Activated naive CD4-positive, alpha-beta T cell treated with anti-CD3 and anti-CD28 coated beads for 36 hours (primary cell): ENCODE results near the gene ZNF80. TPM values are rescaled to one million over a fixed set of nuclear protein-coding genes. Genes with fewer than 3 reads are reported as not detected.
"Not testable (repeated sequence)": the region's sequence is repeated elsewhere in the genome, so short reads cannot be mapped to it uniquely, and the experiment has no call there.

ENCODE experiments used
- CTCF ChIA-PET: fragments of 350-600 bp; sonication (Branson Sonifier 250); formaldehyde crosslinking; loops from one replicate; lab custom pipeline; 2021; ENCODE audit warnings: antibody characterized with exemption; lab: Charles Lee
- DNase-seq: peaks from one replicate; pipeline ENCODE4 v3.0.0-alpha.2; 2020
- H3K27ac Mint-ChIP-seq: one replicate; pipeline ENCODE4 v1.8.0; 2021; ENCODE audit warnings: mild to moderate bottlenecking, mixed read lengths
- H3K27me3 Mint-ChIP-seq: one replicate; pipeline ENCODE4 v1.8.0; 2021; ENCODE audit warnings: low read depth, mixed read lengths
- H3K36me3 Mint-ChIP-seq: one replicate; pipeline ENCODE4 v1.8.0; 2021; ENCODE audit warnings: low read depth, mixed read lengths
- H3K4me1 Mint-ChIP-seq: one replicate; pipeline ENCODE4 v1.8.0; 2021; ENCODE audit warnings: low read depth, mixed read lengths
- H3K4me3 Mint-ChIP-seq: one replicate; pipeline ENCODE4 v1.8.0; 2021; ENCODE audit warnings: mild to moderate bottlenecking, moderate library complexity, mixed read lengths
- H3K9me3 Mint-ChIP-seq: one replicate; pipeline ENCODE4 v1.8.0; 2021; ENCODE audit warnings: mixed read lengths
- intact Hi-C: fragments of 100-400 bp; cut with micrococcal nuclease; formaldehyde crosslinking; loops from one replicate; pipeline ENCODE4 v1.15.1; 2023
- total RNA-seq, 2 experiments: library from RNA; stranded (reverse); gene quantifications; one replicate each; pipeline ENCODE4 v1.2.3, GENCODE V29; 2021

Gene ZNF80
- total RNA-seq = under 1 TPM; 0.44 to 0.67 TPM

DNA sequence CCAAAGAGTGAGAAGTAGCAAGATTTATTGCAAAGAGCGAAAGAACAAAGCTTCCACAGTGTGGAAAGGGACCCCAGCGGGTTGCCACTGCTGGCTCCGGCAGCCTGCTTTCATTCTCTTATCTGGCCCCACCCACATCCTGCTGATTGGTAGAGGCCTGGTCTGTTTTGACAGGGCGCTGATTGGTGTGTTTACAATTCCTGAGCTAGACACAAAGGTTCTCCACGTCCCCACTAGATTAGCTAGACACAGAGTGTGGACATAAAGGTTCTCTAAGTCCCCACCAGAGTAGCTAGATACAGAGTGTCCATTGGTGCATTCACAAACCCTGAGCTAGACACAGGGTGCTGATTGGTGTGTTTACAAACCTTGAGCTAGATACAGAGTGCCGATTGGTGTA, at the start of gene ZNF80:
Gene ZNF80 (minus strand): TSS at position 101 of the 400 bp plus-strand sequence. CDS start 504 bp downstream, outside the sequence.
- H3K27ac Mint-ChIP-seq, H3K9me3 Mint-ChIP-seq, H3K27me3 Mint-ChIP-seq, intact Hi-C loops, H3K36me3 Mint-ChIP-seq, DNase-seq: not testable (repeated sequence)
- CTCF ChIA-PET = interaction anchor here (0.6 kb wide), 1 partner anchor 539 kb away, joined by 4 read pairs; no protein-coding TSS in a partner anchor
- H3K4me3 Mint-ChIP-seq = peak within 1 kb of the TSS; percentile 52
- H3K4me1 Mint-ChIP-seq = peaks cover 38% of the 10 kb centered on the region

DNA sequence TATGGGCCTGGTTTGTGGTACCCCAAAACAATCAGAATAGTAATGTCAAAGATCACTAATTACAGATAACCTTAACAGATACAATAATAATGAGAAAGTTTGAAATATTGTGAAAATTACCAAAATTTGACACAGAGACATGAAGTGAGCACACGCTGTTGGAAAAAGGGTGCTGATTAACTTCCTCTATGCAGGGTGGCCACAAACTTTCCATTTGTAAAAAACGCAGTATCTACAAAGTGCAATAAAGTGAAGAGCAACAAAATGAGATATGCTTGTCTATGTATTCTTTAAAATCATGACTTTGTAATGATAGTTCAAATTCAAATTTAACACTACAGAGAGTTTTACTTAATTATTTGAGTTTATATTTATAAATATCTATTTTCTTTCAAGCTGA, 48.9 kb upstream of the ZNF80 start:
- Mint-ChIP-seq H3K27ac (no peak overlapping the region), H3K27me3 (no peaks in the 10 kb centered on the region), H3K36me3 (no peaks in the 10 kb centered on the region), H3K4me3 (no peak overlapping the region), H3K9me3 (no peaks in the 10 kb centered on the region), H3K4me1 (peaks cover 16% of the 10 kb centered on the region)
- DNase-seq = no peak
- intact Hi-C loops = no loop called here
- CTCF ChIA-PET = no interaction called here

DNA sequence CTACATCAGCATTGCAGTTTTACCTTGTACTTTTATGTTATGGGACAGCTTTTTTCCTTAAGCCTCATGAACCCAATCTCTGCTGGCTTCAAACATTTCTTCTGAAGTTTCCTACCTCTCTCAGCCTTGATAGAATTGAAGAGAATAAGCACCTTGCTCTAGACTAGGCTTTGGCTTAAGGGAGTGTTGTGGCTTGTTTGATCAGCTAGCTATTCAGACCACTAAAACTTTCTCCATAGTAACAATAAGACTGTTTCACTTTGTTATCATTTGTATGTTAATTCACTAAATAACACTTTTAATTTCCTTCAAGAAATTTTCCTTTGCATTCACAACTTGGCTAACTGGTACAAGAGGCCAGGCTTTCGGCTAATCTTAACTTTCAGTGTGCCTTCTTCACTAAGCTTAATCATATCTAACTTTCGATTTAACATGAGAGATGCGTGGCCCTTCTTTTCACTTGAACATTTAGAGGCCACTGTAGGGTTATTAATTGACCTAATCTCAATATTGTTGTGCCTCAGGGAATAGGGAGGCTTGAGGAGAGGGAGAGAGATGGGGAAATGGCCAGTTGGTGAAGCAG, 48.4 kb upstream of the ZNF80 start:
- DNase-seq = no peak
- Mint-ChIP-seq H3K4me1 (peaks cover 11% of the 10 kb centered on the region), H3K9me3 (no peaks in the 10 kb centered on the region), H3K36me3 (no peaks in the 10 kb centered on the region), H3K4me3 (no peak overlapping the region), H3K27me3 (no peaks in the 10 kb centered on the region), H3K27ac (peak overlapping the region; percentile 52)
- CTCF ChIA-PET = interaction anchor here (0.6 kb wide), 1 partner anchor 98 kb away, joined by 3 read pairs; no protein-coding TSS in a partner anchor
- intact Hi-C loops = no loop called here

DNA sequence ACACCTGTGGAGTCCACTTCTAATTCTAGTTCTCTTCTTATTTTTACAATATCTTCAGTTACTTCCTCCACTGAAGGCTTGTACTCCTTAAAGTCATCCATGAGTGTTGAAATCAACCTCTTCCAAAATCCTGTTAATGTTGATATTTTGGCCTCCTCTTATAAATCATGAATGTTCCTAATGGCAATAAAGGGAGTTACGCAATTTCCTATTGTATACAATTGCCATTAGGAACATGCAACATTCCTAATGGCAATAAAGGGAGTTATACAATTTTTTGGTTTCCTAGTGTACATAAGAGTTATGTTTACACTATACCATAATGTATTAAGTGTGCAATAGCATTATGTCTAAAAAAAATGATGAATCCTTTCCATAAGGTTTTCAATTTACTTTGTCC, 47.3 kb upstream of the ZNF80 start:
- intact Hi-C loops = no loop called here
- H3K27me3 Mint-ChIP-seq = no peaks in the 10 kb centered on the region
- H3K4me3 Mint-ChIP-seq = no peak overlapping the region
- H3K9me3 Mint-ChIP-seq = no peaks in the 10 kb centered on the region
- H3K36me3 Mint-ChIP-seq = no peaks in the 10 kb centered on the region
- H3K27ac Mint-ChIP-seq = no peak overlapping the region
- peaks cover 11% of the 10 kb centered on the region for H3K4me1 Mint-ChIP-seq
- no peak for DNase-seq
- CTCF ChIA-PET = interaction anchor here (1.0 kb wide), 1 partner anchor 530 kb away, joined by 3 read pairs; no protein-coding TSS in a partner anchor

DNA sequence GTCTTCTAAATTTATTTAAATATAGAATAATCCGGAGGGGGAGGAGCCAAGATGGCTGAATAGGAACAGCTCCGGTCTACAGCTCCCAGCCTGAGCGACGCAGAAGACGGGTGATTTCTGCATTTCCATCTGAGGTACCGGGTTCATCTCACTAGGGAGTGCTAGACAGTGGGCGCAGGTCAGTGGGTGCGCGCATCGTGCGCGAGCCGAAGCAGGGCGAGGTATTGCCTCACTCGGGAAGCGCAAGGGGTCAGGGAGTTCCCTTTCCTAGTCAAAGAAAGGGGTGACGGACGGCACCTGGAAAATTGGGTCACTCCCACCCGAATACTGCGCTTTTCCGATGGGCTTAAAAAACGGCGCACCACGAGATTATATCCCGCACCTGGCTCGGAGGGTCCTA, 39.5 kb upstream of the ZNF80 start:
- intact Hi-C loops, CTCF ChIA-PET: not testable (repeated sequence)

DNA sequence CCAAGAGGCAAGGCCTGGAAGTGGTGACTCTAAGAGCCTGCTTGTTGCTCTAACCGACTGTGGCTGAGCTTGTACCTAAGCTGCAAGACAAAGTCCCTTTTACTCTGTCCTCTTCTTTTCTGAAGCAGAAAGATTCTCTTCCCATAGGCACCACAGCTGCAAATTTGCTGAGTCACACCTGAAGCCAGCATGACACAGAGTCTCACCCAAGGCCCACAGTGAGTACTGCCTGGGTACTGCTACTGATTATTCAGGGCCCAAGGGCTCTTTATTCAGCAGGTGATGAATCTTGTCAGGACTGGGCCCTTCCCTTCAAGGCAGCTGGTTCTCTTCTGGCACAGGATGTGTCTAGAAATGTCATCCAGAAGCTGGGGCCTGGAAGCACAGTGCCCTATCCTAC, 37.6 kb upstream of the ZNF80 start:
- no peak overlapping the region for H3K27ac Mint-ChIP-seq
- intact Hi-C loops = no loop called here
- no peaks in the 10 kb centered on the region for H3K4me1 Mint-ChIP-seq
- peaks cover 2% of the 10 kb centered on the region for H3K36me3 Mint-ChIP-seq
- peaks cover 4% of the 10 kb centered on the region for H3K9me3 Mint-ChIP-seq
- peak; percentile 36 for DNase-seq
- no peaks in the 10 kb centered on the region for H3K27me3 Mint-ChIP-seq
- no peak overlapping the region for H3K4me3 Mint-ChIP-seq
- CTCF ChIA-PET = no interaction called here

More for the DNA sequence above, 39.5 kb upstream of the ZNF80 start:
- not testable (repeated sequence) for H3K9me3 Mint-ChIP-seq, DNase-seq, H3K27ac Mint-ChIP-seq, H3K4me1 Mint-ChIP-seq, H3K27me3 Mint-ChIP-seq, H3K4me3 Mint-ChIP-seq, H3K36me3 Mint-ChIP-seq

DNA sequence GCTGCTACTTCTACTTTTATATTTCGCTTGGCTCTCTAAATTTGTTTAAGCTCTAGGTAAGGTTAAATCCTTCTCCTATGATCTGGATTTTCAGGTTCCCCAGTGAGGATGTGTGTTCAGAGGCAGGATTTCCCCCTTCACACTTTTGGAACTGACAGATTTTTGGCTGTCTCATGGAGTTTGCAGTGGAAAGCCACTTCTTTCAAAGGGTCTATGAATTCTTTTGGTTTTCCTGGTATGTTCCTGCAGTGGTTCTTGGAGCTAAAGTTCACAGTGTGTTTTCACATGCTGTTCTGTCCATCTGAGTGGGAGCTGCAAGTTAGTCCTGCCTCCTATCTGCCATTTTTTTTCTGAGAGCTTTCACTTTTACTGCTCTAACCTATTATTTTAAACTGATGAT, 34.9 kb upstream of the ZNF80 start:
- Mint-ChIP-seq H3K4me1 (no peaks in the 10 kb centered on the region), H3K4me3 (no peak overlapping the region), H3K9me3 (peaks cover 12% of the 10 kb centered on the region), H3K27me3 (no peaks in the 10 kb centered on the region), H3K36me3 (peaks cover 3% of the 10 kb centered on the region), H3K27ac (no peak overlapping the region)
- DNase-seq = no peak
- CTCF ChIA-PET = interaction anchor here (1.4 kb wide), 1 partner anchor 10 kb away, joined by 3 read pairs; no protein-coding TSS in a partner anchor
- intact Hi-C loops = no loop called here

DNA sequence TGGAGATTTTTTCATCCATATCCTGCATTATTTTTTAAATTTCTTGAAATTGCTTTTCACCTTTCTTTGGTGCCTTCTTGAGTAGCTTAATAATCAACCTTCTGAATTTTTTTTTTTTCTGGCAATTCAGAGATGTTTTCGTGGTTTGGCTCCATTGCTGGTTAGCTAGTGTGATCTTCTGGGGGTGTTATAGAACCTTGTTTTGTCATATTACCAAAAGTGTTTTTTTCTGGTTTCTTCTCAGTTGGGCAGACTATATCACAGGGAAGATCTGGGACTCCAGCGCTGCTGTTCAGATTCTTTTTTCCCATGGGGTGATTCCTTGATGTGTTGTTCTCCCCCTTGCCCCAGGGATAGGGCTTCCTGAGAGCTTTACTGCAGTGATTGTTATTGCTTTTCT, 32.6 kb upstream of the ZNF80 start:
- no peaks in the 10 kb centered on the region for H3K4me1 Mint-ChIP-seq
- H3K4me3 Mint-ChIP-seq = no peak overlapping the region
- H3K27me3 Mint-ChIP-seq = no peaks in the 10 kb centered on the region
- intact Hi-C loops = no loop called here
- H3K27ac Mint-ChIP-seq = no peak overlapping the region
- no peak for DNase-seq
- H3K36me3 Mint-ChIP-seq = peaks cover 1% of the 10 kb centered on the region
- peaks cover 12% of the 10 kb centered on the region for H3K9me3 Mint-ChIP-seq
- CTCF ChIA-PET = interaction anchor here (0.5 kb wide), 1 partner anchor 57 kb away, joined by 3 read pairs; no protein-coding TSS in a partner anchor

DNA sequence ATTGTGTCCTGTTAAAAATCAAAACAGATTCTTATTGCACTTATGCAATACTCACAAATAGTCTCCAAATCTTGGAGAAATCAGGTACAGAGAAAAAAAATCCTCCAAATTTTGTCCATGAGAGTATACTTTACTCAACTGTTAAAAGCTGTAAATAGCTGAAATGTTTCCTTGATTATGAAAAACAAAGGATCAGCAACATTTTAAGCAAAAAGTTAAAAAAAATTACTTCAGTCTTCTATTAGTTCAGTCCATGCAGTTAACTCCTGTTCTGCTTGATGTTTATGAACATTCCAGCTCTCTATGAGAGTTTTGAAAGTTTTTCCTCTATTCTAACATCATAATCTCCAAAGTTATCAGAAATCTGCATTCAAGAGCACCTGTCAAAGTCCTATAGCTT, 22.8 kb upstream of the ZNF80 start:
- CTCF ChIA-PET = no interaction called here
- DNase-seq = no peak
- no peaks in the 10 kb centered on the region for H3K36me3 Mint-ChIP-seq
- intact Hi-C loops = no loop called here
- H3K9me3 Mint-ChIP-seq = peaks cover 11% of the 10 kb centered on the region
- H3K27me3 Mint-ChIP-seq = no peaks in the 10 kb centered on the region
- no peak overlapping the region for H3K4me3 Mint-ChIP-seq
- H3K27ac Mint-ChIP-seq = no peak overlapping the region
- peaks cover 2% of the 10 kb centered on the region for H3K4me1 Mint-ChIP-seq

DNA sequence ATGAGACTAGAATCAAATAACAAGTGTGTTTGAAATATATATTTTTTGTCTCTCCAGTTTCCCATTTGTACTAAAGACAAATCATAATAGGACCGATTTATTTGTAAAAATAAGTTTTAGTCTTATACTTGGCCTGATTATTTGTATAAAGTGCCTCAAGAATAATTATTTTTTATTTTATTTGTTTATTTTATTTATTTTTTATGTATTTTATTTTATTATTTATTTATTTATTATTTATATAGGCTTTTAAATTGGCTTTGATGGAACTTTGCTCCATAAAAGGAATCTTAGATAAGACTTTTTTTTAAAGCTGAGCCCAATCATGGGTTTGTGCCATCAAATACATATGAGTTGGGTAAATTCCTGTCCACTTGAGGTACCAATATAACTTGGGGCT, 22.2 kb upstream of the ZNF80 start:
- Mint-ChIP-seq H3K27ac (no peak overlapping the region), H3K9me3 (peaks cover 11% of the 10 kb centered on the region), H3K27me3 (no peaks in the 10 kb centered on the region), H3K36me3 (no peaks in the 10 kb centered on the region), H3K4me1 (peaks cover 2% of the 10 kb centered on the region), H3K4me3 (no peak overlapping the region)
- CTCF ChIA-PET = no interaction called here
- intact Hi-C loops = no loop called here
- DNase-seq = no peak

DNA sequence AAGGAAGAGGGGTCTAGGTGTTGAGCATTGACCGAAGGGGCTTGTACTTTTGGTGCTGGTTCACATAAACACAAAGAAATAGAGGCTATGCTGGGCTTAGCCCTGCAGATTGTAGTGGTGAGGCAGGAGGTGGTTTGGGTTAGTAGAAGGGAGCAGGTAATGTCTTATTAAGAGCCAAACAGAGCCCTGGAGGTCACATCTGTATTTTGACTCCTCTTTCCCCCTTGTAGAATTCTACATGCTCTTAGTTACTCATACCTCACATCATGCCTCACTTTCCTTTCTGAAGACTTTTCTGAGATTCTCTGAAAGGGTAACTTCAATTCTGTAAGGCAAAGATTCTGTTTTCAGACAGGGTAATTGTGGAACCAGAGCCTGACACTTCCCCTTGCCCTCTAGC, 16.1 kb upstream of the ZNF80 start:
- H3K4me3 Mint-ChIP-seq = no peak overlapping the region
- no peak for DNase-seq
- H3K27me3 Mint-ChIP-seq = no peaks in the 10 kb centered on the region
- no peak overlapping the region for H3K27ac Mint-ChIP-seq
- peaks cover 7% of the 10 kb centered on the region for H3K4me1 Mint-ChIP-seq
- peaks cover 8% of the 10 kb centered on the region for H3K9me3 Mint-ChIP-seq
- CTCF ChIA-PET = interaction anchor here (0.7 kb wide), 1 partner anchor 150 kb away, joined by 3 read pairs; no protein-coding TSS in a partner anchor
- H3K36me3 Mint-ChIP-seq = no peaks in the 10 kb centered on the region
- intact Hi-C loops = no loop called here

DNA sequence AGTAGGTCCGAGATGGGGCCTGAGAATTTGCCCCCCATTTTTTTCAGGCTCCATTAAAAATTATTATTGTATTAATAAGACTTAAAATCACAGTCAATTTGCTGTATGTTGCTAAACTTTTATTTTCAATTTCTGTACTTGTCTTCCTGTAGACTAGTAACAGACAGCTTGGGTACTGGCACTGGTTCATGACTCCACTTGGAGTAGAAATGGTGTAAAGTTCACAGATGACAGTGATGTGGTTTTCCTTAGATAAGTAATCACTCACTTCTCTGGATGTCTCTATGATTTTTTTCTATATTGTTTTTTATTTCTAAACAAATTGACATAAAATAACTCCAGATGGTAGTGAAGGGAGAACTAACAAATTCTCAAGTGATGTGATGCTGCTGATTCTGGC, 15.6 kb upstream of the ZNF80 start:
- H3K9me3 Mint-ChIP-seq = peaks cover 8% of the 10 kb centered on the region
- no peak overlapping the region for H3K27ac Mint-ChIP-seq
- H3K4me1 Mint-ChIP-seq = peaks cover 7% of the 10 kb centered on the region
- H3K27me3 Mint-ChIP-seq = no peaks in the 10 kb centered on the region
- no peaks in the 10 kb centered on the region for H3K36me3 Mint-ChIP-seq
- no peak for DNase-seq
- H3K4me3 Mint-ChIP-seq = no peak overlapping the region
- intact Hi-C loops = no loop called here
- CTCF ChIA-PET = no interaction called here

DNA sequence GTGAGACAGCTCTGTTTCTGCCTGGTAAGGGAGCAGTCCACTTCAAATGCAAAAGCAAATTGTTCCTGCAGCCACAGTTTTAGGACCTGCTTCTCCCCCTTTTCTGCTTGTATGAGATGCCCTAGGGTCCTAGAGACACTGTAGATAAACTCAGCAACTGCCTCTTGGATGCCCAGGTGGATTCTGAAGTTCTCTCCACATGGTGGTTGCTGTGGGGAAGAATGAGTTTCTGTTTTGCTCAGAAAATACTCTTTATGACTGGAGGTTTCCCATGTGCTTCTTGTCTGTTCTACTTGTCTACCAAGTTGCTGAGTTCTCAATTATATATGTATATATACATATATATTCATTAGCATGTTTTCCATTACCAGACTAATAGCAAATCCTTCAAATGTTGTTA, 5.6 kb upstream of the ZNF80 start:
- Mint-ChIP-seq H3K9me3 (peaks cover 8% of the 10 kb centered on the region), H3K27ac (no peak overlapping the region), H3K4me1 (peaks cover 23% of the 10 kb centered on the region), H3K36me3 (peaks cover 6% of the 10 kb centered on the region), H3K4me3 (no peak overlapping the region), H3K27me3 (no peaks in the 10 kb centered on the region)
- peak; percentile 39 for DNase-seq
- CTCF ChIA-PET = interaction anchor here (0.8 kb wide), 1 partner anchor 90 kb away, joined by 3 read pairs; no protein-coding TSS in a partner anchor
- intact Hi-C loops = loop anchor here (1.0 kb wide), 2 partner anchors 20 to 30 kb away; no protein-coding TSS in a partner anchor
